ENCODE results near the gene HOXB6. TPM values are rescaled to one million over a fixed set of nuclear protein-coding genes. Genes with fewer than 3 reads are reported as not detected.

Gene HOXB6
- polyA plus RNA-seq, 3 donors = not detected

DNA sequence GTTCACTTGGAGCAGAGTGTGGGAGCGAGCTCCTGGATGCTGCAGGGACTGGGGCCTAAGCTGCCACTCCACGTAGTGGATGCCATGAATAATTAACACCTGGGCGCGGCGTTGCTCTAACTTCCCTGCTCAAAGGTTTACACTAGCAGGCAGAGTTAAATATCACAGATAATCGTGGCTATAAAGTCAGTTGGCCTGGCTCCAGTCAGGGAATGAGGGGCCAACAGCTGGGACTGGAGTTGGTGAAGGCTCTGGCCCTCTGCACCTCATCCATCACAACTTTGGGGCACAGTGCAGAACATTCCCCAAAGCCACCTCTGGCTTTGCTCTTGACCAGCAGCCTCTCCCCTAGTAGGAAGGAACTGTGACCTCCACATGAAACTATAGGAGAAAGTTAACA, 37.6 kb downstream of the HOXB6 start:
- peaks cover 0 to 10% (median 2%) of the 10 kb centered on the region in 7 donors for H3K9me3 Mint-ChIP-seq
- Histone ChIP-seq H2AFZ (ENCODE audit: insufficient read depth, low read depth, low read length, poor library complexity, severe bottlenecking) (no peak overlapping the region), H3K4me3 (replicated peaks in 1 of 3; ENCODE audit: low read depth in 2 of 3, low read length in 3 of 3) (no peak overlapping the region), H3K27me3 (ENCODE audit: control insufficient read depth in 2 of 2, insufficient read depth in 2 of 2, low read length in 2 of 2) (peaks cover 52 to 94% of the 10 kb centered on the region in 2 donors), H3K4me1 (ENCODE audit: control insufficient read depth in 1 of 2, insufficient read depth in 2 of 2, low read length in 2 of 2) (peaks cover 0 to 4% of the 10 kb centered on the region in 2 donors), H3K9me3 (replicated peaks in 1 of 2; ENCODE audit: control insufficient read depth in 1 of 2, insufficient read depth in 1 of 2, low read length in 2 of 2) (no peaks in the 10 kb centered on the region), H3K4me2 (replicated peaks; ENCODE audit: extremely low read depth, low read length, poor library complexity, severe bottlenecking) (no peak overlapping the region), H3K27ac (ENCODE audit: low read depth in 1 of 2, low read length in 2 of 2) (no peak overlapping the region), H4K20me1 (ENCODE audit: insufficient read depth, low read length) (no peaks in the 10 kb centered on the region), H3K36me3 (replicated peaks in 1 of 2; ENCODE audit: control insufficient read depth in 1 of 2, insufficient read depth in 2 of 2, low read length in 2 of 2) (no peaks in the 10 kb centered on the region), H3K79me2 (ENCODE audit: insufficient read depth, low read length) (no peaks in the 10 kb centered on the region), H3K9ac (ENCODE audit: insufficient read depth, low read length, poor library complexity, severe bottlenecking) (no peak overlapping the region)
- peaks cover 8% of the 10 kb centered on the region for H3K4me1 Mint-ChIP-seq
- no peak for DNase-seq
- H3K27me3 Mint-ChIP-seq (ENCODE audit: low read depth in 3 of 3) = peaks cover 17 to 41% (median 18%) of the 10 kb centered on the region in 3 donors
- no peak overlapping the region for H3K27ac Mint-ChIP-seq
- 81% methylated on average over 6 of the region's 6 CpGs for whole genome bisulfite sequencing (ENCODE audit: insufficient coverage)
- no peak overlapping the region for H3K4me3 Mint-ChIP-seq
- peaks cover 2 to 10% of the 10 kb centered on the region in 2 donors for H3K36me3 Mint-ChIP-seq
- intact Hi-C loops (cut with micrococcal nuclease) = no loop called here
- TF ChIP-seq, protein P1, sequence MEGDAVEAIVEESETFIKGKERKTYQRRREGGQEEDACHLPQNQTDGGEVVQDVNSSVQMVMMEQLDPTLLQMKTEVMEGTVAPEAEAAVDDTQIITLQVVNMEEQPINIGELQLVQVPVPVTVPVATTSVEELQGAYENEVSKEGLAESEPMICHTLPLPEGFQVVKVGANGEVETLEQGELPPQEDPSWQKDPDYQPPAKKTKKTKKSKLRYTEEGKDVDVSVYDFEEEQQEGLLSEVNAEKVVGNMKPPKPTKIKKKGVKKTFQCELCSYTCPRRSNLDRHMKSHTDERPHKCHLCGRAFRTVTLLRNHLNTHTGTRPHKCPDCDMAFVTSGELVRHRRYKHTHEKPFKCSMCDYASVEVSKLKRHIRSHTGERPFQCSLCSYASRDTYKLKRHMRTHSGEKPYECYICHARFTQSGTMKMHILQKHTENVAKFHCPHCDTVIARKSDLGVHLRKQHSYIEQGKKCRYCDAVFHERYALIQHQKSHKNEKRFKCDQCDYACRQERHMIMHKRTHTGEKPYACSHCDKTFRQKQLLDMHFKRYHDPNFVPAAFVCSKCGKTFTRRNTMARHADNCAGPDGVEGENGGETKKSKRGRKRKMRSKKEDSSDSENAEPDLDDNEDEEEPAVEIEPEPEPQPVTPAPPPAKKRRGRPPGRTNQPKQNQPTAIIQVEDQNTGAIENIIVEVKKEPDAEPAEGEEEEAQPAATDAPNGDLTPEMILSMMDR (IDR thresholded peaks at IDR 0.05) = no peak

DNA sequence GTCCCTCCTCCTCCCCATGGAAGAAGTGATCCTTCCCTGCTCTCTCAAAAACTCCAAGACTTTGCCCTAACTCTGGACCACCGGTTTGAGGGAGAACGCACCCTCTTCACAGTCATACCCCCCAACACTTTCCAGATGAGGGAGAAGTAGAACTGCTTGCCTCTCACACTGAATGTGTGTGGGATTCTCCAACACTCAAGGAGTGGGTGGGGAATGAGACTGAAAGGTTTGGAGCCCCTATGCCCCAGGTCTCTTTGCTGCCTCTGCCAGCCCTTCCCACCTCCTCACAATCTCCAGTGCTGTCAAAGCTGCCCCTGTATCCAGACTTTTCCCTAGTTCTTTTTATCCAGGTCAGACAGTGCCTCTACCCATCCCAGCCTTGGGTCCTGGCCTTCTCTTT, 38.1 kb downstream of the HOXB6 start:
- H3K79me2 ChIP-seq (ENCODE audit: insufficient read depth, low read length) = no peaks in the 10 kb centered on the region
- H3K36me3 ChIP-seq (replicated peaks in 1 of 2; ENCODE audit: control insufficient read depth in 1 of 2, insufficient read depth in 2 of 2, low read length in 2 of 2) = no peaks in the 10 kb centered on the region
- no peak overlapping the region for H3K4me2 ChIP-seq (replicated peaks; ENCODE audit: extremely low read depth, low read length, poor library complexity, severe bottlenecking)
- H4K20me1 ChIP-seq (ENCODE audit: insufficient read depth, low read length) = no peaks in the 10 kb centered on the region
- intact Hi-C loops (cut with micrococcal nuclease) = no loop called here
- Mint-ChIP-seq H3K4me3 (no peak overlapping the region), H3K27me3 (ENCODE audit: low read depth in 3 of 3) (peaks cover 18 to 40% (median 22%) of the 10 kb centered on the region in 3 donors), H3K27ac (no peak overlapping the region), H3K36me3 (peaks cover 2 to 10% of the 10 kb centered on the region in 2 donors), H3K4me1 (peaks cover 8% of the 10 kb centered on the region), H3K9me3 (peaks cover 0 to 10% (median 2%) of the 10 kb centered on the region in 7 donors)
- H3K9ac ChIP-seq (ENCODE audit: insufficient read depth, low read length, poor library complexity, severe bottlenecking) = no peak overlapping the region
- no peak overlapping the region for H3K27ac ChIP-seq (ENCODE audit: low read depth in 1 of 2, low read length in 2 of 2)
- no CpG with 5 or more reads among the region's 2 CpGs for WGBS (ENCODE audit: insufficient coverage)
- peaks cover 0 to 4% of the 10 kb centered on the region in 2 donors for H3K4me1 ChIP-seq (ENCODE audit: control insufficient read depth in 1 of 2, insufficient read depth in 2 of 2, low read length in 2 of 2)
- no peaks in the 10 kb centered on the region for H3K9me3 ChIP-seq (replicated peaks in 1 of 2; ENCODE audit: control insufficient read depth in 1 of 2, insufficient read depth in 1 of 2, low read length in 2 of 2)
- H3K4me3 ChIP-seq (replicated peaks in 1 of 3; ENCODE audit: low read depth in 2 of 3, low read length in 3 of 3) = no peak overlapping the region
- no peak for DNase-seq
- H2AFZ ChIP-seq (ENCODE audit: insufficient read depth, low read depth, low read length, poor library complexity, severe bottlenecking) = no peak overlapping the region
- peaks cover 51 to 93% of the 10 kb centered on the region in 2 donors for H3K27me3 ChIP-seq (ENCODE audit: control insufficient read depth in 2 of 2, insufficient read depth in 2 of 2, low read length in 2 of 2)
- TF ChIP-seq, protein P1 (IDR thresholded peaks at IDR 0.05) = no peak

Measured in CD14-positive monocyte (primary cell).